HEK293T (cell line): Measurements from ENCODE around the gene PNISR.

Source experiments
- CTCF ChIA-PET: fragments of 350-600 bp; formaldehyde crosslinking; extraction: SDS; loops from one replicate; lab custom pipeline; 2021; ENCODE audit warnings: antibody characterized with exemption, inconsistent platforms; lab: Yijun Ruan, JAX
- POLR2A ChIA-PET: fragments of 350-600 bp; formaldehyde crosslinking; extraction: SDS; loops from one replicate; lab custom pipeline; 2020; ENCODE audit warnings: antibody characterized with exemption, inconsistent platforms; lab: Yijun Ruan, JAX
- DNase-seq: peaks from one replicate; pipeline ENCODE4 v3.0.0; 2012; ENCODE audit warnings: mixed read lengths; ENCODE audit errors: extremely low spot score
- ARNT ChIP-seq: fragments of 450-650 bp; IDR thresholded peaks from 2 replicates; pipeline ENCODE4 v1.6.1; 2017; ENCODE audit warnings: mild to moderate bottlenecking
- BHLHE40 ChIP-seq: fragments of 450-650 bp; IDR thresholded peaks from 2 replicates; pipeline ENCODE4 v1.6.1; 2016; ENCODE audit warnings: mild to moderate bottlenecking, moderate library complexity, borderline replicate concordance
- CTBP1 ChIP-seq: fragments of 450-650 bp; IDR thresholded peaks from 2 replicates; pipeline ENCODE4 v1.6.1; 2016; ENCODE audit warnings: borderline replicate concordance
- ELF4 ChIP-seq: fragments of 450-650 bp; IDR thresholded peaks from 2 replicates; pipeline ENCODE4 v1.6.1; 2017; ENCODE audit warnings: antibody characterized with exemption
- FOXA1 ChIP-seq: fragments of 450-650 bp; IDR thresholded peaks from 2 replicates; pipeline ENCODE4 v1.6.1; 2016; ENCODE audit warnings: mild to moderate bottlenecking
- FOXK2 ChIP-seq: fragments of 450-650 bp; IDR thresholded peaks from 2 replicates; pipeline ENCODE4 v1.6.1; 2016; ENCODE audit warnings: mild to moderate bottlenecking
- FOXM1 ChIP-seq: fragments of 450-650 bp; IDR thresholded peaks from 2 replicates; pipeline ENCODE4 v1.6.1; 2017; ENCODE audit warnings: mild to moderate bottlenecking, borderline replicate concordance
- HDGF ChIP-seq: fragments of 450-650 bp; IDR thresholded peaks from 2 replicates; pipeline ENCODE4 v1.6.1; 2017; ENCODE audit warnings: antibody characterized with exemption, borderline replicate concordance
- L3MBTL2 ChIP-seq: fragments of 450-650 bp; conservative IDR thresholded peaks from 2 replicates; pipeline ENCODE4 v1.6.1; 2016; ENCODE audit warnings: mild to moderate bottlenecking
- LEF1 ChIP-seq: fragments of 450-650 bp; IDR thresholded peaks from 2 replicates; pipeline ENCODE4 v1.6.1; 2017; ENCODE audit warnings: mild to moderate bottlenecking, borderline replicate concordance
- NFRKB ChIP-seq: fragments of 450-650 bp; IDR thresholded peaks from 2 replicates; pipeline ENCODE4 v1.6.1; 2016; ENCODE audit warnings: mild to moderate bottlenecking, moderate library complexity
- SP1 ChIP-seq: fragments of 450-650 bp; IDR thresholded peaks from 2 replicates; pipeline ENCODE4 v1.6.1; 2017
- SUZ12 ChIP-seq: fragments of 450-650 bp; IDR thresholded peaks from 2 replicates; pipeline ENCODE4 v1.6.1; 2016; ENCODE audit warnings: mild to moderate bottlenecking
- TARDBP ChIP-seq: fragments of 450-650 bp; IDR thresholded peaks from 2 replicates; pipeline ENCODE4 v1.6.1; 2016
- ZNF384 ChIP-seq: fragments of 450-650 bp; IDR thresholded peaks from 2 replicates; pipeline ENCODE4 v1.6.1; 2016
- TF ChIP-seq, protein P1 (sequence below): fragments of 450-650 bp; IDR thresholded peaks from 2 replicates; pipeline ENCODE4 v1.6.1; 2016

Gene PNISR

DNA sequence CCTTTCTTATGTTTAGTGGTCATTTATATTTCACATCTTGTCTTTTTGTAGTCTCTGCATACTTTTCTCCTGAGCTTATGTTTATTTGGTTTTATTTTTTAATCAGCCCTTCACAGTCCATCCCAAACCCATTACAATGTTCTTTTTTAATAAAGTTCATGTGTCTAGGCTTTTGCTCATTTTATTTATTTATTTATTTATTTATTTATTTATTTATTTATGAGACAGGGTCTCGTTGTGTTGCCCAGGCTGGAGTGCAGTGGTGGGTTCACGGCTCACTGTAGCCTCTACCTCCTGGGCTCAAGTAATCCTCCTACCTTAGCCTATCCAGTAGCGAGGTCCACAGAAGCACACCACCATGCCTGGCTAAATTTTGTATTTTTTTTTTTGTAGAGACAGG is 34.2 kb downstream of the PNISR start:
- CTCF ChIA-PET, result no interaction called here
- POLR2A ChIA-PET, result no interaction called here
- TF ChIP-seq, protein P1, sequence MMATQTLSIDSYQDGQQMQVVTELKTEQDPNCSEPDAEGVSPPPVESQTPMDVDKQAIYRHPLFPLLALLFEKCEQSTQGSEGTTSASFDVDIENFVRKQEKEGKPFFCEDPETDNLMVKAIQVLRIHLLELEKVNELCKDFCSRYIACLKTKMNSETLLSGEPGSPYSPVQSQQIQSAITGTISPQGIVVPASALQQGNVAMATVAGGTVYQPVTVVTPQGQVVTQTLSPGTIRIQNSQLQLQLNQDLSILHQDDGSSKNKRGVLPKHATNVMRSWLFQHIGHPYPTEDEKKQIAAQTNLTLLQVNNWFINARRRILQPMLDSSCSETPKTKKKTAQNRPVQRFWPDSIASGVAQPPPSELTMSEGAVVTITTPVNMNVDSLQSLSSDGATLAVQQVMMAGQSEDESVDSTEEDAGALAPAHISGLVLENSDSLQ, result no peak
- TF ChIP-seq FOXM1, result no peak
- no peak for TF ChIP-seq L3MBTL2
- TF ChIP-seq ZNF384, result no peak
- no peak for TF ChIP-seq TARDBP
- TF ChIP-seq LEF1, result no peak
- no peak for DNase-seq

DNA sequence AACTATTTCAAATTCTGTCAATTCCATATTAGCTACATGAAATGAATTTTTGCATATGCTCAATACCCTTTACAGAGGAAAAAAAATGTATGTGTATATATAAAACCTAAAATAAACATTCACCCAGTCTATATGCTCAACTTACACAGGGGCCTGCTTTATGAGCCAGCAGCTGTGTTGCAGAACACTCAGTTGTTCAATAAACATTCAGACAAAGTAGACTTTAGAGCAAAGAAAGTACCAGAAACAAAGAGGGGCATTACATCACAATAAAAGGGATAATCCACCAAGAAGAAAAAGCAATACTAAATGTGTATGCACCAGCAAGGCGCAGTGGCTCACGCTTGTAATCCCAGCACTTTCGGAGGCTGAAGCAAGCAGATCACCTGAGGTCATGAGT is 40.6 kb downstream of the PNISR start:
- POLR2A ChIA-PET, result interaction anchor here (0.8 to 2.4 kb wide), 2 partner anchors 9 to 37 kb away, joined by 4 to 10 read pairs; partner anchors contain the start of gene COQ3
- no peak for TF ChIP-seq SUZ12
- no peak for TF ChIP-seq FOXA1
- no peak for TF ChIP-seq BHLHE40
- TF ChIP-seq ARNT, result no peak
- TF ChIP-seq, protein P1, result no peak
- TF ChIP-seq CTBP1, result no peak
- no peak for TF ChIP-seq SP1
- CTCF ChIA-PET, result no interaction called here
- DNase-seq, result no peak

DNA sequence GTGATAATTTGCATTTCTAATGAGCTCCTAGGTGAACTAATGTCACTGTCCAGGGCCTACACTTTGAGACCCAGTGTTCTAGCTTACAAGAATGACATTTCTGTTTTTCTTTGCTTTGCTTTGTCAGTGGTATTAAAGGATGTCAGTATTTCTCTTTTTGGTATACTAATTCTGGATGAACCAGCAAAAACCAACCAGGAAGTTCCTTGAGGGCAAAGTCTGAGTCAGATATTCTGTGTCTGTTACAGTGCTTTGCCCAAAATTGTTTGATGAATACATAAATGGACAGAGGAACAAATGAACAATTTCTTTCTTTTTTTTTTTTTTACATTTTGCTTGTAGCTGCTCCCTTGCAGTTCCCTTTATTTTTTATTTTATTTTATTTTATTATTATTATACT is 46.5 kb downstream of the PNISR start:
- no peak for DNase-seq
- no peak for TF ChIP-seq SUZ12
- ChIA-PET POLR2A (interaction anchor here (2.3 kb wide), 1 partner anchor 15 kb away, joined by 8 read pairs; the partner anchor contains the start of gene COQ3), CTCF (interaction anchor here (0.5 kb wide), 1 partner anchor 327 kb away, joined by 3 read pairs; no protein-coding TSS in a partner anchor)

DNA sequence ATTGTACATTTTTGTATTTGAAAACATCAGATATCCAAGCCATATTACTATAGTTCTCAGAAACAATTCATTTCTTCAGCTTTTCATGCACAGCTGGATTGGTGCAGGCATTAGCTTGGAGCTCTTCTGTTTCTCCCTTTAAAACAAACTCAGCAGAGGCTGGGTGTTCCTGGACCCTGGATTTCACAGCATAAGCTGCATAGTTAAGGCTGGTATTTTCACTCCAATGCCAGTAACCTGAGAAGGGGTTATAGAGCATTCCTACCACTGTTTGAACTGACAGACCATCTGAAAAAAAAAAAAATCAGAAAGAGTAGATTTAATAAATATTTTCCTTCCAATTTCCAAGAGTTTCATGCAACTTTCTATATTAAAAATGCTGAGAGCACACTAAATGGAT is 55.6 kb downstream of the PNISR start:
- POLR2A ChIA-PET, result interaction anchor here (1.0 to 1.1 kb wide), 2 partner anchors 24 to 55 kb away, joined by 4 to 5 read pairs; partner anchors contain the start of gene COQ3
- TF ChIP-seq CTBP1 (no peak), HDGF (no peak), BHLHE40 (no peak), ZNF384 (no peak), ELF4 (no peak), ARNT (no peak), NFRKB (no peak), FOXM1 (no peak), SP1 (no peak), L3MBTL2 (no peak), SUZ12 (no peak), FOXK2 (no peak), TARDBP (no peak), FOXA1 (no peak), LEF1 (no peak)
- TF ChIP-seq, protein P1, result no peak
- DNase-seq, result no peak
- CTCF ChIA-PET, result interaction anchor here (0.6 kb wide), 2 partner anchors 24 to 39 kb away, joined by 3 to 5 read pairs; no protein-coding TSS in a partner anchor

DNA sequence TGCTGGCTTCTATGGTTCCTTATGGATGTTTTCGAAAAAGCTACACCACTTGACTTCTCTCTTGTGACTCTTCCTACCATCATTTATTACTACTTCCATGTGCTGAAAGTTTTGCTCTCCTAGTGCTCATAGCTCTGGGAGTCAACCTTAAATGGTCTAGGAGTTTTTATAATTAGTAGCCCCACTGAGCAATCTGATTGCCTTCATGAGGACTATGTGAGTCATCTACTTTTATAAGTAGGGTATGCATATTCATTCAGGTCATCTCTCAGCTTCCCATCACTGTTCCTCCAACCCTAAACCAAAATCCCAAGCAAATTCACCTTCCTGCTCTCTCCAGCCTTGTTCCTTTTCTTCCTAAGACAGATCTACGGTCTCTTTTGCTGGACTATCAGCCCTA is 58.3 kb downstream of the PNISR start:
- DNase-seq, result no peak
- ChIA-PET CTCF (no interaction called here), POLR2A (no interaction called here)
- TF ChIP-seq ZNF384 (no peak), LEF1 (no peak), ELF4 (no peak), SUZ12 (no peak), CTBP1 (no peak), HDGF (no peak), SP1 (no peak), L3MBTL2 (no peak), FOXA1 (no peak), NFRKB (no peak), ARNT (no peak), BHLHE40 (no peak), FOXM1 (no peak), FOXK2 (no peak), TARDBP (no peak)
- TF ChIP-seq, protein P1, result no peak

- POLR2A ChIA-PET, result no interaction called here
- TF ChIP-seq SP1 (no peak), TARDBP (no peak), BHLHE40 (no peak), ZNF384 (no peak)
- CTCF ChIA-PET, result no interaction called here
- no peak for DNase-seq
Observed at GRCh38 chr6:99364026-99364425, 61.1 kb downstream of the PNISR start.
